KMS-11 (cell line): ENCODE results near the gene MYH14.

Experiments
- H2AFZ ChIP-seq: fragments of 200-600 bp; sonication (generic); 2 replicates; pipeline ENCODE4 v1.6.1; 2016; ENCODE audit warnings: antibody characterized with exemption, mixed run types, low read depth
- H3K27ac ChIP-seq: fragments of 200-600 bp; sonication (generic); 2 replicates; pipeline ENCODE4 v1.6.1; 2016; ENCODE audit warnings: mild to moderate bottlenecking, mixed run types
- H3K27me3 ChIP-seq: fragments of 200-600 bp; sonication (generic); 2 replicates; pipeline ENCODE4 v1.6.1; 2017; ENCODE audit warnings: mild to moderate bottlenecking, low read depth, mixed run types, moderate library complexity; ENCODE audit not compliant: insufficient read depth
- H3K36me3 ChIP-seq: fragments of 200-600 bp; sonication (generic); 2 replicates; pipeline ENCODE4 v1.6.1; 2017; ENCODE audit warnings: mild to moderate bottlenecking, mixed run types; ENCODE audit not compliant: insufficient read depth
- H3K4me1 ChIP-seq: fragments of 200-600 bp; sonication (generic); 2 replicates; pipeline ENCODE4 v1.6.1; 2016; ENCODE audit warnings: mild to moderate bottlenecking, low read depth, mixed run types; ENCODE audit not compliant: poor library complexity, severe bottlenecking
- H3K4me2 ChIP-seq: fragments of 200-600 bp; sonication (generic); 2 replicates; pipeline ENCODE4 v1.7.0; 2016; ENCODE audit warnings: mild to moderate bottlenecking, mixed run types
- H3K4me3 ChIP-seq: fragments of 200-600 bp; sonication (generic); IDR thresholded peaks from 2 replicates; pipeline ENCODE4 v1.6.1; 2017; ENCODE audit warnings: low read depth, low read length, mixed read lengths; ENCODE audit not compliant: insufficient read depth
- H3K79me2 ChIP-seq: fragments of 200-600 bp; sonication (generic); 2 replicates; pipeline ENCODE4 v1.6.1; 2016; ENCODE audit warnings: low read depth, mixed run types; ENCODE audit not compliant: insufficient read depth
- H3K9ac ChIP-seq: fragments of 200-600 bp; sonication (generic); 2 replicates; pipeline ENCODE4 v1.6.1; 2016; ENCODE audit warnings: mild to moderate bottlenecking, mixed run types
- H4K20me1 ChIP-seq: fragments of 200-600 bp; sonication (generic); 2 replicates; pipeline ENCODE4 v1.6.1; 2016; ENCODE audit warnings: mild to moderate bottlenecking, mixed run types; ENCODE audit not compliant: insufficient read depth
- CTCF ChIP-seq: fragments of 200-600 bp; sonication (generic); conservative IDR thresholded peaks from 2 replicates; pipeline ENCODE4 v1.6.1; 2017; ENCODE audit warnings: low read depth, mild to moderate bottlenecking, antibody characterized with exemption, low read length, moderate library complexity, mixed read lengths

MYH14 gene

GRCh38 chr19:50330365-50331078 lies 127.1 kb downstream of the MYH14 start:
- no peaks in the 10 kb centered on the region for H3K36me3 ChIP-seq
- no peak for TF ChIP-seq CTCF
- no peaks in the 10 kb centered on the region for H3K79me2 ChIP-seq
- no peak overlapping the region for H3K4me2 ChIP-seq
- no peak overlapping the region for H2AFZ ChIP-seq
- H3K4me3 ChIP-seq: no peak overlapping the region
- no peaks in the 10 kb centered on the region for H3K4me1 ChIP-seq
- no peaks in the 10 kb centered on the region for H4K20me1 ChIP-seq
- H3K27me3 ChIP-seq: peaks cover 27% of the 10 kb centered on the region
- H3K9ac ChIP-seq: no peak overlapping the region
- H3K27ac ChIP-seq: no peak overlapping the region

- Histone ChIP-seq H4K20me1 (no peaks in the 10 kb centered on the region), H3K4me3 (no peak overlapping the region), H3K27me3 (peaks cover 27% of the 10 kb centered on the region), H3K27ac (no peak overlapping the region), H3K4me2 (no peak overlapping the region), H3K9ac (no peak overlapping the region), H2AFZ (no peak overlapping the region), H3K79me2 (no peaks in the 10 kb centered on the region), H3K4me1 (no peaks in the 10 kb centered on the region), H3K36me3 (no peaks in the 10 kb centered on the region)
- TF ChIP-seq CTCF: no peak
Measured at GRCh38 chr19:50331221-50331993, 128.0 kb downstream of the MYH14 start.

GRCh38 chr19:50331994-50332243 lies 128.5 kb downstream of the MYH14 start:
- H3K9ac ChIP-seq: no peak overlapping the region
- H3K27ac ChIP-seq: no peak overlapping the region
- H3K4me1 ChIP-seq: no peaks in the 10 kb centered on the region
- H3K27me3 ChIP-seq: peaks cover 26% of the 10 kb centered on the region
- H3K79me2 ChIP-seq: no peaks in the 10 kb centered on the region
- TF ChIP-seq CTCF: no peak
- no peak overlapping the region for H3K4me2 ChIP-seq
- no peaks in the 10 kb centered on the region for H3K36me3 ChIP-seq
- H3K4me3 ChIP-seq: no peak overlapping the region
- no peaks in the 10 kb centered on the region for H4K20me1 ChIP-seq
- H2AFZ ChIP-seq: no peak overlapping the region

GRCh38 chr19:50332244-50333038 lies 129.0 kb downstream of the MYH14 start:
- no peak overlapping the region for H3K4me3 ChIP-seq
- peaks cover 24% of the 10 kb centered on the region for H3K27me3 ChIP-seq
- H3K4me2 ChIP-seq: no peak overlapping the region
- no peak overlapping the region for H3K27ac ChIP-seq
- H4K20me1 ChIP-seq: no peaks in the 10 kb centered on the region
- H2AFZ ChIP-seq: no peak overlapping the region
- H3K36me3 ChIP-seq: no peaks in the 10 kb centered on the region
- no peaks in the 10 kb centered on the region for H3K4me1 ChIP-seq
- no peaks in the 10 kb centered on the region for H3K79me2 ChIP-seq
- no peak overlapping the region for H3K9ac ChIP-seq
- no peak for TF ChIP-seq CTCF
